Keratinocyte (primary cell): ENCODE data around the gene FOXC1. TPM values are rescaled to one million over a fixed set of nuclear protein-coding genes. Genes with fewer than 3 reads are reported as not detected.

Experiments used
- DNase-seq: peaks from one replicate; pipeline ENCODE4 v3.0.0-alpha.2; 2011; ENCODE audit warnings: low read depth, missing footprints, low spot score
- FAIRE-seq: peaks from 2 replicates; lab custom pipeline; 2011; peaks lifted over from hg19 to GRCh38; lab: Jason Lieb, UNC
- H2AFZ ChIP-seq: 2 replicates; pipeline ENCODE4 v1.6.0; 2012; ENCODE audit warnings: low read length, control low read depth, inconsistent platforms; ENCODE audit not compliant: control insufficient read depth
- H3K27ac ChIP-seq: 2 replicates; pipeline ENCODE4 v1.5.1; 2011; ENCODE audit warnings: low read length; ENCODE audit not compliant: control insufficient read depth, insufficient read depth
- H3K27me3 ChIP-seq: 3 replicates; pipeline ENCODE4 v1.6.0; 2011; ENCODE audit warnings: low read length; ENCODE audit not compliant: control insufficient read depth, insufficient read depth; ENCODE audit errors: extremely low read depth
- H3K36me3 ChIP-seq, 2 experiments: 2 replicates in 1 of 2; 3 replicates in 1 of 2; pipeline ENCODE4 v1.5.1; 2011; ENCODE audit warnings: low read length in 2 of 2, mild to moderate bottlenecking in 1 of 2; ENCODE audit not compliant: control insufficient read depth in 2 of 2, insufficient read depth in 2 of 2; ENCODE audit errors: extremely low read depth in 1 of 2
- H3K4me1 ChIP-seq: 3 replicates; pipeline ENCODE4 v1.5.1; 2011; ENCODE audit warnings: low read length; ENCODE audit not compliant: control insufficient read depth, insufficient read depth; ENCODE audit errors: extremely low read depth
- H3K4me2 ChIP-seq: 3 replicates; pipeline ENCODE4 v1.6.0; 2011; ENCODE audit warnings: low read depth, low read length; ENCODE audit not compliant: control insufficient read depth, insufficient read depth; ENCODE audit errors: extremely low read depth
- H3K4me3 ChIP-seq, 3 experiments: fragments of 200-600 bp in 1 of 3; sonication (generic) in 1 of 3; 2 replicates in 2 of 3; 3 replicates in 1 of 3; pipeline ENCODE4 v1.5.1; 2011 to 2016; ENCODE audit warnings: low read length in 3 of 3, mild to moderate bottlenecking in 3 of 3, control low read depth in 2 of 3, inconsistent platforms in 1 of 3, low read depth in 1 of 3, mixed read lengths in 1 of 3, mixed run types in 1 of 3, moderate library complexity in 1 of 3; ENCODE audit not compliant: control insufficient read depth in 2 of 3, insufficient read depth in 2 of 3; ENCODE audit errors: extremely low read depth in 1 of 3
- H3K79me2 ChIP-seq: 2 replicates; pipeline ENCODE4 v1.6.0; 2012; ENCODE audit warnings: low read length; ENCODE audit not compliant: control insufficient read depth, insufficient read depth
- H3K9ac ChIP-seq: 3 replicates; pipeline ENCODE4 v1.6.0; 2011; ENCODE audit warnings: low read length; ENCODE audit not compliant: control insufficient read depth, insufficient read depth; ENCODE audit errors: extremely low read depth
- H3K9me1 ChIP-seq: 3 replicates; pipeline ENCODE4 v1.6.0; 2011; ENCODE audit warnings: low read length; ENCODE audit not compliant: control insufficient read depth, insufficient read depth; ENCODE audit errors: extremely low read depth
- H3K9me3 ChIP-seq: 2 replicates; pipeline ENCODE4 v1.5.1; 2012; ENCODE audit warnings: low read depth, low read length; ENCODE audit not compliant: control insufficient read depth
- H4K20me1 ChIP-seq: 3 replicates; pipeline ENCODE4 v1.6.0; 2011; ENCODE audit warnings: low read length; ENCODE audit not compliant: control insufficient read depth, insufficient read depth; ENCODE audit errors: extremely low read depth
- CTCF ChIP-seq, 3 experiments: IDR thresholded peaks in 1 of 3; conservative IDR thresholded peaks in 1 of 3; optimal IDR thresholded peaks in 1 of 3; 2 replicates in 2 of 3; 3 replicates in 1 of 3; pipeline versions ENCODE3 to v1.5.1; 2011; ENCODE audit warnings: low read length in 3 of 3, mild to moderate bottlenecking in 3 of 3, moderate library complexity in 2 of 3, control low read depth in 1 of 3, inconsistent platforms in 1 of 3; ENCODE audit not compliant: insufficient read depth in 2 of 3; ENCODE audit errors: extremely low read depth in 1 of 3
- EZH2 ChIP-seq: IDR thresholded peaks from one replicate; pipeline ENCODE4 v1.6.1; 2012; ENCODE audit warnings: inconsistent platforms, mild to moderate bottlenecking, low read length, moderate library complexity
- dilution Hi-C: fragments of 300-500 bp; cut with MboI; formaldehyde crosslinking; loops from one replicate; pipeline ENCODE4 v1.7.0; 2020; ENCODE audit warnings: low sequenced_read_pairs; ENCODE audit not compliant: extremely low pct_ligation_motif_present
- polyA plus RNA-seq, 5 experiments: library from polyadenylated mRNA; depleted of rRNA in 3 of 5; stranded (reverse) in 3 of 5; stranded (forward) in 1 of 5; unstranded in 1 of 5; fragments of >200 nt; gene quantifications; 1 replicate in 1 of 5; 2 replicates in 3 of 5; 3 replicates in 1 of 5; pipeline versions ENCODE4 v1.2.1 to v1.2.3, GENCODE V29; 2011 to 2012; ENCODE audit warnings: missing spikeins in 2 of 5, low read depth in 1 of 5, low replicate concordance in 1 of 5

Gene FOXC1
- polyA plus RNA-seq, 1 donor (not counting 4 experiments of a cell fraction or from before 2014, with no cell fraction given): 4.3 TPM

DNA sequence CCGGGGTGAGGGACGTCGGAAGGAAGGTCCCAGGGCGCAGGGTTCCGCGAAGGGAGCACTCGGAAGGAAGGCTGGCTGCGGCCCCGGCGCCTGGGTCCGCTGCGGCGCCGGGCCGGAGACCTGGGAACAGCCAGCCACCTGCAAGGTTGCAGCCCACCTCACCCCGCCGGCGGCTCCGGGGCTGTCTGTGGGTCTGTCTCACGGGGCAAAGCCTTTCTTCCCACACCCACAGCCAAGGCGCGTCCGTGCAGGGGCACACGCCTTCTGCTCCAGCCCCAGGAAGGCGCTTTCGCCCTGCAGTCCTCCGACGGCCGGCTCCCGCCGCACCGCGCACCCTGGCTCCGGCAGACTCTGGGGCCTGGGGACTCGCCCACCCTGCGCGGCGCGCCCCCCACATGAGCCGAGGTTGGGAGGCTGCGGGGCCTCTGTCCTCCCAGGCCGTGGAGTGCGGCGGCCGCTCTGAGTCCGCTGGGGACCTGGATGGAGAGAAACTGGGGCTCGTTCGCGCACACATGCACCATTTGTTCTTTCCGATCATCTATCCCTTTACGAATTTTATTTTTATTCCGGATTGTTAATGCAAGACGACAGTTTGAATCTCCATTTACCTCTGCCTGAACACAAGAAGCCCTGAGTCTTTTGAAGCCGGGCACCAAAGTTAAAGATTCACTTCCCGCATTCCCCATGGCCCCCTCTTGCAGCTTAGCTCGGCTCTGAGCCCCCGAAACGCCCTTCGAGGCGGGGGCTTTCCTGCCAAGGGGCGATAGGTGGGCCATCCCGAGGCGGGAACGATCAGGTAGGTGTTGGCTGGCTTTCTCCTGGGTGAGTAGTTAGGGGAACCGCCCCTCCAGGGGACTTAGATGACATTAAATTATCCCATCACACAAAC lies 4.5 kb upstream of the FOXC1 start:
- H2AFZ ChIP-seq: no peak overlapping the region
- H3K27me3 ChIP-seq: peaks cover 49% of the 10 kb centered on the region
- H3K9ac ChIP-seq: no peak overlapping the region
- H4K20me1 ChIP-seq: no peaks in the 10 kb centered on the region
- TF ChIP-seq EZH2: peak; percentile 92
- TF ChIP-seq CTCF (optimal IDR thresholded peaks at IDR 0.05 in 1 of 3, IDR thresholded peaks at IDR 0.05 in 1 of 3, conservative IDR thresholded peaks at IDR 0.05 in 1 of 3; ENCODE audit: extremely low read depth in 1 of 3, insufficient read depth in 2 of 3, low read length in 3 of 3): no peak
- no peaks in the 10 kb centered on the region for H3K9me3 ChIP-seq
- H3K27ac ChIP-seq: no peak overlapping the region
- peaks cover 14% of the 10 kb centered on the region for H3K4me1 ChIP-seq
- no peaks in the 10 kb centered on the region for H3K36me3 ChIP-seq
- no peaks in the 10 kb centered on the region for H3K9me1 ChIP-seq
- H3K4me3 ChIP-seq: peak overlapping the region; percentile 37 to 58 (median 52)
- dilution Hi-C loops: no loop called here
- H3K79me2 ChIP-seq: no peaks in the 10 kb centered on the region
- H3K4me2 ChIP-seq: peak overlapping the region; percentile 86
- DNase-seq (no peak), FAIRE-seq (no peak)

GRCh38 chr6:1605893-1606779 lies 3.6 kb upstream of the FOXC1 start:
- dilution Hi-C loops: no loop called here
- H3K27me3 ChIP-seq: peaks cover 49% of the 10 kb centered on the region

More at GRCh38 chr6:1605893-1606779, 3.6 kb upstream of the FOXC1 start:
- Histone ChIP-seq H3K4me1 (peaks cover 14% of the 10 kb centered on the region), H4K20me1 (no peaks in the 10 kb centered on the region), H3K4me2 (no peak overlapping the region), H3K79me2 (peaks cover 6% of the 10 kb centered on the region), H3K4me3 (no peak overlapping the region), H3K9me1 (no peaks in the 10 kb centered on the region), H3K9me3 (no peaks in the 10 kb centered on the region), H3K36me3 (no peaks in the 10 kb centered on the region), H2AFZ (no peak overlapping the region), H3K9ac (no peak overlapping the region), H3K27ac (no peak overlapping the region)
- TF ChIP-seq EZH2 (no peak), CTCF (optimal IDR thresholded peaks at IDR 0.05 in 1 of 3, IDR thresholded peaks at IDR 0.05 in 1 of 3, conservative IDR thresholded peaks at IDR 0.05 in 1 of 3; ENCODE audit: extremely low read depth in 1 of 3, insufficient read depth in 2 of 3, low read length in 3 of 3) (no peak)
- DNase-seq (no peak), FAIRE-seq (no peak)
